Activated CD8-positive, alpha-beta T cell treated with anti-CD3 and anti-CD28 coated beads for 36 hours (primary cell): ENCODE results near the gene FZD10. TPM values are rescaled to one million over a fixed set of nuclear protein-coding genes. Genes with fewer than 3 reads are reported as not detected.

Experiments used
- ATAC-seq: fragments of 200-7000 bp; cut with Tn5 transposase; one replicate; pipeline ENCODE4 v1.10.0; 2021; ENCODE audit warnings: mild to moderate bottlenecking, moderate library complexity
- CTCF ChIA-PET: fragments of 350-600 bp; sonication (Branson Sonifier 250); formaldehyde crosslinking; loops from one replicate; lab custom pipeline; 2021; ENCODE audit warnings: antibody characterized with exemption; lab: Charles Lee
- POLR2A ChIA-PET: fragments of 350-600 bp; sonication (Branson Sonifier 250); formaldehyde crosslinking; loops from one replicate; lab custom pipeline; 2021; ENCODE audit warnings: antibody characterized with exemption; lab: Charles Lee
- DNase-seq: peaks from one replicate; pipeline ENCODE4 v3.0.0-alpha.2; 2020
- H3K27ac Mint-ChIP-seq: one replicate; pipeline ENCODE4 v1.8.0; 2021; ENCODE audit warnings: mild to moderate bottlenecking, mixed read lengths
- H3K27me3 Mint-ChIP-seq: one replicate; pipeline ENCODE4 v1.8.0; 2021; ENCODE audit warnings: mixed read lengths
- H3K36me3 Mint-ChIP-seq: one replicate; pipeline ENCODE4 v1.8.0; 2021; ENCODE audit warnings: low read depth, mixed read lengths
- H3K4me1 Mint-ChIP-seq: one replicate; pipeline ENCODE4 v1.8.0; 2021; ENCODE audit warnings: low read depth, mixed read lengths
- H3K4me3 Mint-ChIP-seq: one replicate; pipeline ENCODE4 v1.8.0; 2021; ENCODE audit warnings: mild to moderate bottlenecking, moderate library complexity, mixed read lengths
- H3K9me3 Mint-ChIP-seq: one replicate; pipeline ENCODE4 v1.8.0; 2021; ENCODE audit warnings: mixed read lengths
- CTCF ChIP-seq: fragments of 200-600 bp; IDR thresholded peaks from one replicate; pipeline ENCODE4 v1.8.0; 2022; ENCODE audit warnings: antibody characterized with exemption, mild to moderate bottlenecking
- intact Hi-C: fragments of 100-400 bp; cut with micrococcal nuclease; formaldehyde crosslinking; loops from one replicate; pipeline ENCODE4 v1.10.0; 2022
- total RNA-seq, 2 experiments: library from RNA; stranded (reverse); gene quantifications; one replicate each; pipeline ENCODE4 v1.2.3, GENCODE V29; 2021

The FZD10 gene
- total RNA-seq, 2 experiments from 2014 or later, result not detected

DNA sequence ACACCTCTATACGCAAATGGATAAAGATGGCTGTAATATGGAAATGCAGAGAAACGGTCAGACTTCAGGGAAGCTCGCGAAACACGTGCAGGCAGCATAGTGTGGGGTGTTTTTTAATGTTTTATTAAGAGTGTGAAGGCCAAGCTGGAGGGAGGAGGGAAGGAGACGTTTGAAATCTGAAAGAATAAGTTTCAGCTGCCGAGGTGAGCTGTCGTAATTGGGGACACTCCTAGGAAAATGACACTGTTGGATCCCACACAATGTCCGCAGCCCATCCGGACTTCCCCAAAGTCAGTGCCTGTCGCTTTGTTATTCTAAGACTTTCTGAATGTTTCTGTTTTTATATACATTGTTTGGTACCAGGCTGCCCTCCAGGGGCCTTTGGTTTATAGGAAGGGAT, 8.3 kb downstream of the FZD10 start:
- POLR2A ChIA-PET, result no interaction called here
- Mint-ChIP-seq H3K9me3 (no peaks in the 10 kb centered on the region), H3K27ac (no peak overlapping the region), H3K4me3 (no peak overlapping the region), H3K4me1 (no peaks in the 10 kb centered on the region), H3K36me3 (no peaks in the 10 kb centered on the region), H3K27me3 (peaks cover 26% of the 10 kb centered on the region)
- no peak for TF ChIP-seq CTCF
- intact Hi-C loops, result no loop called here
- ATAC-seq, result no peak
- DNase-seq, result no peak
- CTCF ChIA-PET, result interaction anchor here (0.9 kb wide), 1 partner anchor 126 kb away, joined by 3 read pairs; no protein-coding TSS in a partner anchor

GRCh38 chr12:130177635-130178242, 15.5 kb downstream of the FZD10 start:
- CTCF ChIA-PET, result no interaction called here
- ATAC-seq, result no peak
- H3K36me3 Mint-ChIP-seq, result no peaks in the 10 kb centered on the region
- H3K27me3 Mint-ChIP-seq, result peaks cover 14% of the 10 kb centered on the region
- no peak for DNase-seq
- intact Hi-C loops, result no loop called here
- H3K9me3 Mint-ChIP-seq, result peaks cover 14% of the 10 kb centered on the region
- no peak overlapping the region for H3K27ac Mint-ChIP-seq
- no peak overlapping the region for H3K4me3 Mint-ChIP-seq
- no peak for TF ChIP-seq CTCF
- H3K4me1 Mint-ChIP-seq, result no peaks in the 10 kb centered on the region
- POLR2A ChIA-PET, result interaction anchor here (0.7 kb wide), 1 partner anchor 509 kb away, joined by 5 read pairs; no protein-coding TSS in a partner anchor

- POLR2A ChIA-PET, result interaction anchor here (0.7 kb wide), 1 partner anchor 509 kb away, joined by 5 read pairs; no protein-coding TSS in a partner anchor
- H3K27ac Mint-ChIP-seq, result no peak overlapping the region
- intact Hi-C loops, result no loop called here
- H3K4me1 Mint-ChIP-seq, result no peaks in the 10 kb centered on the region
- ATAC-seq (no peak), DNase-seq (no peak)
- no peak for TF ChIP-seq CTCF
- H3K9me3 Mint-ChIP-seq, result peaks cover 15% of the 10 kb centered on the region
- H3K27me3 Mint-ChIP-seq, result peaks cover 14% of the 10 kb centered on the region
- CTCF ChIA-PET, result no interaction called here
- no peak overlapping the region for H3K4me3 Mint-ChIP-seq
- no peaks in the 10 kb centered on the region for H3K36me3 Mint-ChIP-seq
Measured at GRCh38 chr12:130178282-130178681, 16.0 kb downstream of the FZD10 start.

DNA sequence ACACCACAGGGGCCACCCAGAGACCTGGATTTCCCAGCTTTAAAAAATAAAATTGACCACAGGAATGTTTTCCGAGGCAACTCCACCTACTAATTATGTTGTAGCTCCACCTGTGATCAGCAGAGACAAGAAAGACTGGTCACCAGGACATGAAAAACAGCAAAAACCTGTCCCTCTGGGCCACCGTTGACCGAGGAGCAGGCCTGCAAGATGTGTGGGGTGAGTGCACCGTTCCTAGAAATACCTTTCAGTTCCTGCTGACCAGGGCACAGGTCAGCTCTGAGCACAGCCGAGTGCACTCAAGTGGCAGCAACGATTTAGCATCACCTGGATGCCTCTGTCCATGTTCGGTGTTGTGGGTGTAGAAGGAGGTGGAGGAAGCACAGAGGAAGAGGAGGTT, 16.9 kb downstream of the FZD10 start:
- intact Hi-C loops, result no loop called here
- H3K36me3 Mint-ChIP-seq, result no peaks in the 10 kb centered on the region
- ChIA-PET POLR2A (no interaction called here), CTCF (no interaction called here)
- peaks cover 15% of the 10 kb centered on the region for H3K9me3 Mint-ChIP-seq
- no peak for DNase-seq
- no peak overlapping the region for H3K27ac Mint-ChIP-seq
- no peaks in the 10 kb centered on the region for H3K4me1 Mint-ChIP-seq
- H3K27me3 Mint-ChIP-seq, result peaks cover 14% of the 10 kb centered on the region
- H3K4me3 Mint-ChIP-seq, result no peak overlapping the region
- no peak for TF ChIP-seq CTCF
- no peak for ATAC-seq

DNA sequence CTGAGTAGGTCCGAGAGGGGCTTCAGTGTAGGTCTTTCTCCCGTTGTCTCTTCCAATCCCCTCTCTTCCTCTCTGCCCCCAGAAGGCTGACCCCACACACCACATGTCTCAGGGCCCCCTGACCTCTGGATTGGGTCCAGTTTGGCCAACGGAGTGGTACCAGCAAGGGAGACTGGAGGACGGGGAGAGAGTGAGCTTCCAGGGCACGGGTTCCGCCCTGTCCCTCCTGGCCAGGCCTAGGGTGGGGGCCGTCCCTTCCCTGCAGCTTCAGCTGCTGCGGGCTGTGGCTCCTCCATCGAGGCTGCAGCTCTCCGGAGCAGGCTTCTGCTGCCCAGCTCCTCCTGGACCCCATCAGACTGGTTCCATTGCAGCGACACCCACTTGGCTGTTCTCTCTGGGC, 17.4 kb downstream of the FZD10 start:
- ChIA-PET CTCF (no interaction called here), POLR2A (no interaction called here)
- Mint-ChIP-seq H3K9me3 (peaks cover 15% of the 10 kb centered on the region), H3K36me3 (no peaks in the 10 kb centered on the region), H3K27ac (no peak overlapping the region), H3K4me1 (no peaks in the 10 kb centered on the region), H3K27me3 (peaks cover 14% of the 10 kb centered on the region), H3K4me3 (no peak overlapping the region)
- intact Hi-C loops, result no loop called here
- TF ChIP-seq CTCF, result no peak
- no peak for ATAC-seq
- DNase-seq, result no peak
